NT2/D1 (cell line): ENCODE measurements around the gene RDH13.

Source experiments
- SUZ12 ChIP-seq: IDR thresholded peaks from 2 replicates; pipeline ENCODE4 v1.6.1; 2011; ENCODE audit not compliant: insufficient read length, insufficient read depth; ENCODE audit errors: extremely low read depth
- YY1 ChIP-seq: IDR thresholded peaks from 2 replicates; pipeline ENCODE4 v1.6.1; 2011; ENCODE audit not compliant: insufficient read length, insufficient read depth

- no peak for TF ChIP-seq SUZ12
- no peak for TF ChIP-seq YY1
These were observed 17.9 kb downstream of the RDH13 start for GRCh38 chr19:55044771-55045716.
